HG03571 (cell line): ENCODE data around the gene ARHGAP10.
"Not testable (repeated sequence)": the region's sequence is repeated elsewhere in the genome, so short reads cannot be mapped to it uniquely, and the experiment has no call there.

Source experiments
- ATAC-seq: cut with Tn5 transposase; IDR thresholded peaks from one replicate; pipeline ENCODE4 v1.9.1; 2021; ENCODE audit not compliant: unreplicated experiment

ARHGAP10 gene

DNA sequence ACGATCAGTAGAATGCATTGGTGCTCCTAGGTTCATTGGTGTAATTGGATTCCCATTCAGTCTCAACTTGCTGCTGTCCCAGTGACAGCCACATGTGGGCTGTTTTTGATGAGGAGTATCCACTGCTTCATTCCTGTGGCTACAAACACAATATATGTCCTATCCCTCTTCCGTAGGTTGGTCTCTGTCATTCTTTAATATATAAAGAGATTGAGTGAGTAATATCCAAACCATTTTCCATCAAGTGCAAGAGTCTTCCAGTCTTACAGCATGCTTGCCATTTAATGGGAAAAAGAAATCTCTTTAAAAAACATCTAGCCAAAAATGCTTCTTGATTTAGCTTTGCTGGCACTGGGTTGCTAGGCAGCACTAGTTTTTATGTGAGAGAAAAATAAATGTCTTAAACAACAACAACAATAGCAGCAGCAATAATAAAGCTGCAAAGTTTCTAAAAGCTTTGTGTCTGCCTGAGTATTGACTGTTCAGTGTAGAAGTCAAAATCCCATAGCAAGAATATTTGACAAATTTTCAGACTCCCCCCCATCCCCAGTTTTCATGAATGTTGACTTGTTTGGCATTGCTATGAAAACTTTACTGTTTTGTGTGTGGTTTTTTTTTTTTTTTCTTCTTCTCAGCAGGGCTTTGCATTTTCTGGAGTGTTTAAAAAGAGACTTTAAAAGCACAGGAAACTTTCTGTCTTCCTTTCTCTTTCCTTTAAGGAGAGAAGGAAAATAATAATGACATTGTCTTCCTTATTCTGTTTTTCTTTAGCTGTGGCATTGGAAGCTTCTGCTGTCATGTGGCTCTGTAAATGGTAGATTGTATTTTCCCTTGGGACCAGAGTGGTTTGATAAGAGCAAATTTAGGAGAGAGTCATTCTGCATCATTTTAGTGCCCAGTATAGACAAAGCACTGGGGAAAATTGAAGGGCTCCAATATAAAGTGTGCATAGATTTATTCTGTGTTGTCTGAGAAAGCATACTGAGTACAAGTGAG is 244.3 kb downstream of the ARHGAP10 start:
- no peak for ATAC-seq

DNA sequence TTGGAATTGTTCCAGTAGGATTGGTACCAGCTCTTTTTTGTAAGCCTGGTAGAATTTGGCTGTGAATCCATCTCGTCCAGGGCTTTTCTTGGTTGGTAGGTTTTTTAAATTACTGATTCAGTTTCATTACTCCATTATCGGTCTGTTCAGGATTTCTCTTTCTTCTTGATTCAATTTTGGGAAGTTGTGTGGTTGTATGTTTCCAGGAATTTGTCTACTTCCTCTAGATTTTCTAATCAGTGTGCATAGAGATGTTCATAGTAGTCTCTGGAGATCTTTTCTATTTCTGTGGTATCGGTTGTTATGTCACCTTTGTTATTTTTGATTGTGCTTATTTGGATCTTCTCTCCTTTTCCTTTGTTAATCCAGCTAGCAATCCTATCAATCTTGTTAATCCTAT is 248.7 kb downstream of the ARHGAP10 start:
- ATAC-seq: no peak

DNA sequence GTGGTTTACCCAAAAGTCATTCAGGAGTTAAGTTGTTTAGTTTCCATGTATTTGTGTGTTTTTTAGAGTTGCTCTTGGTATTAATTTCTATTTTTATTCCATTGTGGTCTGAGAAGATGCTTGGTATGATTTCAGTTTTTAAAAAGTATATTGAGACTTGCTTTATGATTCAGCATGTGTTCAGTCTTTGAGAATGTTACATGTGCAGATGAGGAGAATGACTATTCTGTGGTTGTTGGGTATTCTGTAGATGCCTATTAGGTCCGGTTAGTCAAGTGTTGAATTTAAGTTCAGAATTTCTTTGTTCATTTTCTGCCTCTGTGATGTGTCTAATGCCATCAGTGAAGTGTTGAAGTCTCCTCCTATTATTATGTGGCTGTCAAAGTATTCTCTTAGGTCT is 249.4 kb downstream of the ARHGAP10 start:
- ATAC-seq: peak; percentile 81

GRCh38 chr4:147984065-147984777 is 252.3 kb downstream of the ARHGAP10 start:
- ATAC-seq: no peak

- ATAC-seq: no peak
Measured at GRCh38 chr4:147984778-147985138, 252.9 kb downstream of the ARHGAP10 start.

DNA sequence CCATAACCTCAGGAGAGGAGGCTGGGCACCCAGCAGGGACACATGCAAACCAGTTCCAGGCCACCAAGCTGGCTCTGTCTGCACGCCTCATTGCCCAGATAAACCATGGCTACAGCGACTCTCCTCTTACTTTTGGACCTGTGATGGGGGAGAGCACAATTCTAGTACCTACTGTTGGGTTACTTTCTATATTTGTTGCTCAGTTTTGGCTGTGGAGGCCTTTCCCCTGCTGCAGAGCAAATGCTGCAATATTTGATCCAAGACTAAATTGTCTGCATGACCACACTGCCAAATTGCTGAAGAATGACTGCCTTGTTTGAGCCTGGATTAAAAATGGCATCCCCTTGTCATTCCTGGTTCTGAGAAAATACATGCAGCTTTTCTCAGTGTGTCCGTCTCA is 253.5 kb downstream of the ARHGAP10 start:
- no peak for ATAC-seq

- no peak for ATAC-seq
Measured at GRCh38 chr4:147987252-147987651, 255.4 kb downstream of the ARHGAP10 start.

DNA sequence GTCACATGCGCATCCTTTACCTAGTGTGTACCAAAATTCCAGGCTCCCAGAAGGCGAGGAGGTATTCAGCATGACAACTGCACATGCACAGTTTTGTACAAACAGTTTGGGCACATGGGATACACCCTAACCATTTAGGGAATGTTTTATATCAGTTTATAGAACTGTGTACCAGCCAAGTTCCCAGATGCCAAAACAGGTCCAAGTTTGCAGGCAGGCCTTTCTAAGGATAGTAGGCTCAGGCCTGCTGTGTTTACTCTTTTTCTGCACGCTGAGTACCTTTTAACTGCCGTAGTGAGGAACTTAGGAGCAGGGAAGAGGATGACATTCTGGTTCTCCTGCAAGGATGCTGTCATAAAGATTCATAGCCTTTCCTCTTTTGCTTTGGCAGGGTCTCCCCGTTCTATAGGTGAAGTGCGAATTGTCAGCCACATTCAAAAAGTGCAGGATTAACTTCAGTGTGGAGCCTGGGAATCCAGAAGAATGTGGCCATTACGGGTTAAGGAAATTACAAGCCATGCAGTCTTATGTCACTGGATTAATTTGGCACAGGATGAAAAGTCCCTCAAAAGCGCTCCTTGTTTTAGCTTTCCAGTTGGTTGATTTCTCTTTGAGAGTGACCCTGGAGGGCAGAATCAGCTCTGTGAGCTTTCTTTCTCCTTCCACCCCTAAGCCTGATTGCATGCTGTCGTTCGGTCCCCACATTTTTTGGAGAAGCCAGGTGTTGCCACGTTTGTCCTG is 259.8 kb downstream of the ARHGAP10 start:
- ATAC-seq: no peak

- ATAC-seq: no peak
Measured at GRCh38 chr4:147994076-147994475, 262.2 kb downstream of the ARHGAP10 start.

- ATAC-seq: no peak
Measured at GRCh38 chr4:147994491-147995385, 262.9 kb downstream of the ARHGAP10 start.

GRCh38 chr4:147996859-147997258 is 265.0 kb downstream of the ARHGAP10 start:
- ATAC-seq: no peak

DNA sequence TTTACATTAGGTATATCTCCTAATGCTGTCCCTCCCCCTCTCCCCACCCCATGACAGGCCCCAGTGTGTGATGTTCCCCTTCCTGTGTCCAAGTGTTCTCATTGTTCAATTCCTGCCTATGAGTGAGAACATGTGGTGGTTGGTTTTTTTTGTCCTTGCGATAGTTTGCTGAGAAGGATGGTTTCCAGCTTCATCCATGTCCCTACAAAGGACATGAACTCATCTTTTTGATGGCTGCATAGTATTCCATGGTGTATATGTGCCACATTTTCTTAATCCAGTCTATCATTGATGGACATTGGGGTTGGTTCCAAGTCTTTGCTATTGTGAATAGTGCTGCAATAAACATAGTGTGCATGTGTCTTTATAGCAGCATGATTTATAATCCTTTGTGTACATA is 268.1 kb downstream of the ARHGAP10 start:
- not testable (repeated sequence) for ATAC-seq

DNA sequence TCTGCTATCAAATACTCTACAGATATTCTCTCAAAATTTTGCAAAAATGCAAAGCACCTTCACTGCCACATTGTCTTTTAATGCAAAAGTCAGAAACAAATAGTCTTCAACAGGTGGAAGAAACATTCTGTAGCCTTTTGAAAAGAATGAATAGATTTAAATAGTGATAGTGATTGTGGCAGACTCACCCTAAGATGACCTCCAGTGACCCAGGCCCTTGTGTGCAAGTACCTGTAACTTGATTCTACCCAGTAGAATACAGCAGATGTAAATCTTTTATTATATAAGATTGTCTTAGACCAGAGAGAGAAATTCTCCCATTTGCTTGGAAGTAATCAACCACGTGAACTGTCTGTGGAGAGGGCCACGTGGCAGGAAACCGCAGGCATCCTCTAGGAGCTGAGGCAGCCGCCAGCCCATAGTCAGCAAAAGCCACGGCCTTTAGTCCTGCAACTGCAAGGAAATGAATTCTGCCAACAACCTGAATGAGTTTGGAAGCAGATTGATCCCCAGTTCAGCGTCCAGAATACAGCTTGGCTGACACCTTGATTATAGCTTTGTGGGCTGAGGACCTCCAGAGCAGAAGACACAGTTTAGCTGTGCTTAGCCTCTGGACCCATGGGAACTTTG is 272.5 kb downstream of the ARHGAP10 start:
- ATAC-seq: no peak

- ATAC-seq: no peak
Measured at GRCh38 chr4:148006001-148006400, 274.1 kb downstream of the ARHGAP10 start.

DNA sequence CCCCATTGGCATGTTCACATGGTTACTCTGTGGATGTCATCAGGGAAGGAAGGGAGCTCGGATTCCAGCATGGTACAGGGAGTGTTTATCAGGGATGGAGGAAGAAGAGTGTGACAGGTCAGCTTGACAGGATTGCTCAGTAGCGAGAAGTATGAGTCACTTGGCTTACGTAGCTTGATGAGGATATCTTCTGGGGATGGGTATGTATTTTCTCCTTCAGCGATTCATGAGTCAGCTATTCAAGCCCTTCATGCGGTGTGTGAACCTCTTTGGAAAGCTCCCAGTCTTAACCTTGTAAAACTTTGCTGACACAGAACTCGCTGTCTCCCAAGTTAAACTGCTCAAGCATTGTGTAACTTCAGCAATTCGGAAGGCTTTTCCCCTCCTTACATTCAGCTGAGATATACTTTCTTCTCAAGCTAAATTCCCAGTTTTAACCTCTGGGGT is 275.4 kb downstream of the ARHGAP10 start:
- ATAC-seq: no peak

GRCh38 chr4:148007792-148008191 is 275.9 kb downstream of the ARHGAP10 start:
- ATAC-seq: no peak

DNA sequence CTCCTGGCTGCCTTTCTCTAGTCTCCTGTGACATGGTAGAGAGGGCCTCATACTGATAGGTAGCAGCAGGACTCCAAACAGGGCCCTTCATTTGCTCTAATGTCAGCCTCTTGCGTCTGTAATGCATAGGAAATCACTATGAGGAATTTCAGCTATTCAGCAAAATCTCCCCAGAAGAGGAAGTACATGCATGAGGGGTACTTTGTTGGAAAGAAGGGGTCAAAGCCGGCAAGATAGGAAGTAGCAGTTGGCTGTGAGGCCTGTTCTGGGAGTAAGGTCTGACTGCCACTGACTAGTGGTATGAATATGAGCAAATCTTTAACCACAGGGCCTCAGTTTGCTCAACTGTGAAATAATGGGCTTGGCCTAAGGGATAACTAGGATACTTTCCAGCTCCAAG is 283.2 kb downstream of the ARHGAP10 start:
- no peak for ATAC-seq

DNA sequence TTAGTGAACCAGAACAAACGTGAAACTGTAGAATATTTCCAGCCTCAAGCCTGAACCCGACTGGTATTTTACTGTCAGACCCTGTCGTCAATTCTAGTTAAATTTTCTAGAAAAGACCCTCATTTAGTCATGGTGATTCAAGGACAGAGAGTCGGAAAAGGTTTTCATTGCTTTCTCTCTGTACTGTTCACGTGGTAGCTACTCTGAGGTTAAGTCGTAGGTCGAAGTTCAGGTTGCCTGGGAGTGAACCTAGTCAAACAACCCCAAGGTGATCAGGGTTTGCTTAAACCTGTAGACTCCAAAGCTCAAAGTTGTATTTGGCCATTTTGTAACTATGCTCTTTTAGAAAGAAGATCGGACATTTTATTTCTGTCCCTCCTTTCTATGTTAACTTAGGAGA is 283.6 kb downstream of the ARHGAP10 start:
- ATAC-seq: no peak

- ATAC-seq: no peak
Measured at GRCh38 chr4:148016063-148016637, 284.3 kb downstream of the ARHGAP10 start.

DNA sequence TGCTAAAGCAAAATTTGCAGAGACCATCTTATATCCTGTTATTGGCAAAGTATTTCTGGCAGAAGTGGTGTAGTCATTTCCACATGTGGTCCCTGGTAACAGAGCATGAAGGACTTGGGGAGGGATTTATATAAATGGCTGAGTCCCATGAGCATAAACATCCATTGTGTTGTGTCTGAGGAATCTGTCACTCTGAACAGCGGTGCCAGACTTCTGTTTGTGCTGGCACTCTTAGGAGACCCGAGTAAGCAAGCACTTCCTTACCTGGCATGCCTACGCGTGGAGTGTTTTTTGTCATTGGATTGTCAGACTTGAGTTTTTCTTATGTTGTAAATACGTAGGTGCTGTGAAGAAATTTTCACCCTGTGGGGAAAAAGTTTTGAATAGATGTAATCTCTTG is 285.9 kb downstream of the ARHGAP10 start:
- ATAC-seq: no peak
